ENCODE results near the gene SLC35A3.
"Not testable (repeated sequence)": the region's sequence is repeated elsewhere in the genome, so short reads cannot be mapped to it uniquely, and the experiment has no call there.

SLC35A3 gene

DNA sequence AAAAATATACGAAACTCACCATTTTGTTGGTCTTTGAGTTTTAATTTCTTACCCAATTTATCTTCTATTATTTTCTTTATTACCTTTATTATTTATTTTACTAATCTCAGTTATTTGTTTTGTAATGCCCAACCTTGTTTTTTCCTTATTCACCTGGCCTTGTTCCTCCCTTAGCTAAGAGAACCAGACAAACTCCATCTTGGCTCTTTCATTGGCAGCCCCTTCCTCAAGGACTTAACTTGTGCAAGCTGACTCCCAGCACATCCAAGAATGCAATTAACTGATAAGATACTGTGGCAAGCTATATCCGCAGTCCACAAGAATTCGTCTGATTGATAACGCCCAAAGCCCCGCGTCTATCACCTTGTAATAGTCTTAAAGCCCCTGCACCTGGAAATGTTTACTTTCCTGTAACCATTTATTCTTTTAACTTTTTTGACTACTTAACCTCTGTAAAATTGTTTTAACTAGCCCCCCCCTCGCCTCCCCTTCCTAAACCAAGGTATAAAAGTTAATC lies 10.5 kb upstream of the SLC35A3 start:
- not testable (repeated sequence) for H3K9ac ChIP-seq (ENCODE audit: low read length); H3K27ac ChIP-seq (ENCODE audit: low read depth, low read length); H3K4me1 ChIP-seq (ENCODE audit: control insufficient read depth, insufficient read depth, low read length); H3K27me3 ChIP-seq (ENCODE audit: control insufficient read depth, insufficient read depth, low read length); H3K36me3 ChIP-seq (ENCODE audit: control insufficient read depth, insufficient read depth, low read length); H3K4me3 ChIP-seq (ENCODE audit: low read length)

DNA sequence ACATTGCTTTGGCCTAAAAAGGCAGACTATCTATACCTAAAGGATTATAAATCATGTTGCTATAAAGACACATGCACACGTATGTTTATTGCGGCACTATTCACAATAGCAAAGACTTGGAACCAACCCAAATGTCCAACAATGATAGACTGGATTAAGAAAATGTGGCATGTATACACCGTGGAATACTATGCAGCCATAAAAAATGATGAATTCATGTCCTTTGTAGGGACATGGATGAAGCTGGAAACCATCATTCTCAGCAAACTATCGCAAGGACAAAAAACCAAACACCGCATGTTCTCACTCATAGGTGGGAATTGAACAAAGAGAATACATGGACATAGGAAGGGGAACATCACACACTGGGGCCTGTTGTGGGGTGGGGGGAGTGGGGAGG lies 9.5 kb upstream of the SLC35A3 start:
- H3K36me3 ChIP-seq (ENCODE audit: control insufficient read depth, insufficient read depth, low read length); H3K27me3 ChIP-seq (ENCODE audit: control insufficient read depth, insufficient read depth, low read length); H3K27ac ChIP-seq (ENCODE audit: low read depth, low read length); H3K9ac ChIP-seq (ENCODE audit: low read length); H3K4me3 ChIP-seq (ENCODE audit: low read length); H3K4me1 ChIP-seq (ENCODE audit: control insufficient read depth, insufficient read depth, low read length): not testable (repeated sequence)

DNA sequence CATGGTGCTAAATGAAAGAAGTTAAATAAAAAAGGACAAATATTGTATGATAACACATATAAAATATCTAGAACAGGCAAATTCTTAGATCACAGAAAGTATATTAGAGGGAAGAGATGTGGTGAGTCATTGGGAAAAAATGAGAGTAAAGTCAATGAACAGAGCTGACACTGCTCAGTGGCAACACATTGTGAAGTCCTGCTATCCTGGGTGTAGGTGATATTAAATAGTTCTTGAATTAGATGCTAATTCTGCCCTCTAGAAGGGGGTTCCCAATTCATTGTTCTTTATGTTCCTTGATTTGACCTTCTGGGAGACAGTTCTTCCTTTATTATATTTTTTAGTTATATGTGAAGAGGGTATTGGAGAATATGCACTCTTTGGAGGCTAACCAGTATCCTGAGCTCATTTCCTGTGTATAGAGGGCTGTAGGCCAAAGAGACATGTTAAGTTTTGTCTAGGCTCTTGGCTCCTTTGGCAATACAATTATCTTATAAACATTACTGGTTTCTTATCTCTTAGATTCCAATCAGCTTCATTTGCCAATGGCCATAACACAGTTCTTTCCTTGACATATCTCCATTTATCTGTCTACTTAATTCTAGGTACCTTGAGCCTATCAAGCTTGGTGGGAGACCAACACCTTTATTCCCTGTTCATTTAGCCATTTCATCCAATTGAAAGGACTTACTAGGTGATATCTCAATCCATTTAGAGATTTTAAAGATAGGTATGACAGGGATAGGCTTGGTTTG lies 6.6 kb upstream of the SLC35A3 start:
- no peak overlapping the region for H3K4me3 ChIP-seq (ENCODE audit: low read length)
- no peak overlapping the region for H3K27ac ChIP-seq (ENCODE audit: low read depth, low read length)
- H3K36me3 ChIP-seq (ENCODE audit: control insufficient read depth, insufficient read depth, low read length), result no peaks in the 10 kb centered on the region
- no peak overlapping the region for H3K9ac ChIP-seq (ENCODE audit: low read length)
- no peaks in the 10 kb centered on the region for H3K27me3 ChIP-seq (ENCODE audit: control insufficient read depth, insufficient read depth, low read length)
- H3K4me1 ChIP-seq (ENCODE audit: control insufficient read depth, insufficient read depth, low read length), result no peaks in the 10 kb centered on the region

DNA sequence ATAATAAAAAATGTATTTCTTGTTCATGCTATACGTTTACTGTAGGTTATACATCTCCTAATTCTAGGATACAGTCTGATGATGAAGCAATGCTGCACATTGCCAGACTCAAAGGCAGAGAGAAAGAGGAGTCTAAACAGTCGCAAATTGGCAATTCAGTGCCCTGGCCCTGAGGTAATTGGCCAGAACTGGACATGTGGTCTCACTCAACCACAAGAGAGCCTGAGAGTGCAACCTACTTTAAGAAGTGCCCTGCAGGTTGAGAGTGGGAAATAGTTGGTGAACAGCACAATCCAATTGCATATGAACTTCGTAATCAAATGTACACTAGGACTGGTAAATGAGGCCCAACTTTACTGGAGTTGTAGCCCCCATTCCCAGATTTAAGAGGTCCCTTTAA lies 5.0 kb upstream of the SLC35A3 start:
- no peaks in the 10 kb centered on the region for H3K36me3 ChIP-seq (ENCODE audit: control insufficient read depth, insufficient read depth, low read length)
- H3K27ac ChIP-seq (ENCODE audit: low read depth, low read length), result no peak overlapping the region
- no peak overlapping the region for H3K4me3 ChIP-seq (ENCODE audit: low read length)
- no peak overlapping the region for H3K9ac ChIP-seq (ENCODE audit: low read length)
- no peaks in the 10 kb centered on the region for H3K4me1 ChIP-seq (ENCODE audit: control insufficient read depth, insufficient read depth, low read length)
- H3K27me3 ChIP-seq (ENCODE audit: control insufficient read depth, insufficient read depth, low read length), result no peaks in the 10 kb centered on the region

DNA sequence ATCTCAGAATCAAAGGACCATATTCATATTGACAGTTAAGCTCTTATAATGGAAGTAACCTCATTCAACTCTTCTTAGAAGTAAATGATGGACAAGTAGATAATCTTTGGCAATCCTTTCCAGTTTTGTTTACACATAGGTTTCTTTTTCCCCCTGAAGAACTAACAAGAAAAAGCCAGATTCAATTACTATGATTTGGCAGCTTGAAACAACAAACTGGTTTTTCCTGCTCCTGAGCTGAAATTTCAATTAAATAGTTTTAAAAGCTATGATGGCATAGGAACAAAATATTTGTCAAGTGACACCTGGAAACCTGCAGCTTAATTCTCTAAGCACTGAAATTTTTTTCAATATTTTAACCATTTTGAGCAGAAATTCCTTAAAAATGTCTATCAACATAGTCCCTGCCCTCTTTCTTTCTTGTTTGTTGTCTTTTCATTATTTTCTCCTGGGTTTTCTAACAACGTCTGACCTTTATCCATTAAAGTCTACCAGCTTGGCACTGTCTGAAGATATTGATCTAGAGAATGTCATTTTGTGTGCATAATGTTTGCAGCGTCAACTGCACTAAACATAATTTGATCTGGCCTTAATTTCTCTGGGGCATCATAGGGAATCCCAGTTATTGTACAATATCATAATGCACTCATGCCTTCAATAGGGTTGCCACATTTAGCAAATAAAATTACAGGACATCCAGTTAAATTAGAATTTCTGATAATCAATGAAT lies 4.0 kb upstream of the SLC35A3 start:
- H3K27me3 ChIP-seq (ENCODE audit: control insufficient read depth, insufficient read depth, low read length), result no peaks in the 10 kb centered on the region
- no peaks in the 10 kb centered on the region for H3K4me1 ChIP-seq (ENCODE audit: control insufficient read depth, insufficient read depth, low read length)
- no peak overlapping the region for H3K4me3 ChIP-seq (ENCODE audit: low read length)
- no peak overlapping the region for H3K27ac ChIP-seq (ENCODE audit: low read depth, low read length)
- no peaks in the 10 kb centered on the region for H3K36me3 ChIP-seq (ENCODE audit: control insufficient read depth, insufficient read depth, low read length)
- no peak overlapping the region for H3K9ac ChIP-seq (ENCODE audit: low read length)

DNA sequence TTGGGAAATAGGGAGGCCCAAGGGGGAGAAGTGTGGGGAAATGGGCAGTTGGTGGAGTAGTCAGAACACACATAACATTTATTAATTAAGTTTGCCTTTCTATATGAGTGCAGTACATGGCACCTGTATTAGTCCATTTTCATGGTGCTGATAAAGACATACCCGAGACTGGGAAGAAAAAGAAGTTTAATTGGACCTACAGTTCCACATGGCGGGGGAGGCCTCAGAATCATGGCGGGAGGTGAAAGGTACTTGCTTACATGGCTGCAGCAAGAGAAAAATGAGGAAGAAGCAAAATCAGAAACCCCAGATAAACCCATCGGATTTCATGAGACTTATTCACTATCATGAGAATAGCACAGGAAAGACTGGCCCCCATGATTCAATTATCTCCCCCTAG lies 1.6 kb upstream of the SLC35A3 start:
- Histone ChIP-seq H3K36me3 (ENCODE audit: control insufficient read depth, insufficient read depth, low read length) (no peaks in the 10 kb centered on the region), H3K4me3 (ENCODE audit: low read length) (no peak overlapping the region), H3K27ac (ENCODE audit: low read depth, low read length) (no peak overlapping the region), H3K9ac (ENCODE audit: low read length) (no peak overlapping the region), H3K4me1 (ENCODE audit: control insufficient read depth, insufficient read depth, low read length) (no peaks in the 10 kb centered on the region), H3K27me3 (ENCODE audit: control insufficient read depth, insufficient read depth, low read length) (no peaks in the 10 kb centered on the region)

DNA sequence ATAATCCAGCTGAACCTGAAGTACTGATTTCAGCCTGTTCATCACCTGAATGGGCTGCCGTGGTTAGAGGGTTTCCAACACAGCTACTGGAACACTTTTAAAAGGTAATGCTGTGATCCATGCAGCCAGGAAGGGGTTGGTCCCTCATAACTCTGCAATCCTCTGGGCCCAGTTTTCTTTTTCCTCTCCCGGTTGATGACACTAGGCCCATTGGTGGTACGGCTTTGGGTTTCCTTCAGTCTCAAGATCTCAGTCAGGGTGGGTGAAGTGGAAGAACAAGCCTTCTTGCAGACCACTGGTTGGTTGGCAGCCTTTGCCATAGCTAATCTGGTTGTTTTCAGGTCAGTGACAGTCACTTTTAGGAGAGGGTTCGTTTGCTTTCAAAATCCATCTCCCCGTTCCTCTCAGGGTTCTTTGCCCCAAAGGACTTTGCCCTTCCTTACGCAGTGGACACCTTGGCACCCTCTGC lies 502 bp upstream of the SLC35A3 start:
- peak overlapping the region; percentile 72 for H3K27ac ChIP-seq (ENCODE audit: low read depth, low read length)
- no peaks in the 10 kb centered on the region for H3K27me3 ChIP-seq (ENCODE audit: control insufficient read depth, insufficient read depth, low read length)
- H3K4me1 ChIP-seq (ENCODE audit: control insufficient read depth, insufficient read depth, low read length), result no peaks in the 10 kb centered on the region
- H3K36me3 ChIP-seq (ENCODE audit: control insufficient read depth, insufficient read depth, low read length), result no peaks in the 10 kb centered on the region
- peak overlapping the region; percentile 98 for H3K4me3 ChIP-seq (ENCODE audit: low read length)
- peak overlapping the region; percentile 91 for H3K9ac ChIP-seq (ENCODE audit: low read length)

DNA sequence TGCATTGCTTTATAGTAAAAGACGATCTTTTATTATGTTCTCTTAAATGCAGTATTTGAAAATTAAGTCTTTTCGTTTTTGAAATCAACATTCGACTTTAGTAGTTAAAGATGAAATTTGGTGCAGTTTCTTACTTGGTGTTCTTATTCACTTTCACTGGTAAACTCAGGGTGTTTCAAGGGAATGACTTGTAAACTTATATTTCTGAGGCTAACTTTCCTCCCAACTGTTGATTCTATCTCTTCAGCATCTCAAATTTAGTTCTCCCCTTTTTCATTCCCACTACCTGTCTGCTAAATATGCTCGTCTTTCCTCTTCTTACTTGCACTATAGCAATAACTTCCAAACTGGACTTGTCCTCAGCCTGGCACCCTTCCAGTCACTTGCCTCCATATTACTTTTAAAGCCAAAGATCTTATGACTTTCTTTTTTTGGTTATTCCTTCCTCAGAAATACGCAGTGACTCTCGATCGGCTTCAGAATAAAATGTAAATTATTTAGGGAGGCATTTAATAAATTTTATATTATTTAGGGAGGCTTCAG lies 988 bp downstream of the SLC35A3 start:
- Histone ChIP-seq H3K36me3 (ENCODE audit: control insufficient read depth, insufficient read depth, low read length) (no peaks in the 10 kb centered on the region), H3K27ac (ENCODE audit: low read depth, low read length) (no peak overlapping the region), H3K9ac (ENCODE audit: low read length) (no peak overlapping the region), H3K27me3 (ENCODE audit: control insufficient read depth, insufficient read depth, low read length) (no peaks in the 10 kb centered on the region), H3K4me3 (ENCODE audit: low read length) (peak overlapping the region; percentile 98), H3K4me1 (ENCODE audit: control insufficient read depth, insufficient read depth, low read length) (no peaks in the 10 kb centered on the region)

DNA sequence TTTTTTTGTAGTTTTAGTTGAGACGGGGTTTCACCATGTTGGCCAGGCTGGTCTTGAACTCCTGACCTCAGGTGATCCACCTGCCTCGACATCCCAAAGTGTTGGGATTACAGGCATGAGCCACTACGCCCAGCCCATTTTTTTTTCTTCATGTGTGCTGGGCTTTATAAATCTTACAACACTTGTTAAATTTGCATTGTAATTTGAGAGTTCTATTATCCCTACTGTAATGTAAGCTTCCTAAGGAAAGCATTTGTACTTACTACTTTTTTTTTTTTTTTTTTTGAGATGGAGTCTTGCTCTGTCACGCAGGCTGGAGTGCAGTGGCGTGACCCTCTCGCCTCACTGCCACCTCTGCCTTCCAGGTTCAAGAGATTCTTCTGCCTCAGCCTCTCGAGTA lies 2.3 kb downstream of the SLC35A3 start:
- H3K27me3 ChIP-seq (ENCODE audit: control insufficient read depth, insufficient read depth, low read length); H3K27ac ChIP-seq (ENCODE audit: low read depth, low read length); H3K36me3 ChIP-seq (ENCODE audit: control insufficient read depth, insufficient read depth, low read length); H3K4me1 ChIP-seq (ENCODE audit: control insufficient read depth, insufficient read depth, low read length); H3K4me3 ChIP-seq (ENCODE audit: low read length); H3K9ac ChIP-seq (ENCODE audit: low read length): not testable (repeated sequence)

DNA sequence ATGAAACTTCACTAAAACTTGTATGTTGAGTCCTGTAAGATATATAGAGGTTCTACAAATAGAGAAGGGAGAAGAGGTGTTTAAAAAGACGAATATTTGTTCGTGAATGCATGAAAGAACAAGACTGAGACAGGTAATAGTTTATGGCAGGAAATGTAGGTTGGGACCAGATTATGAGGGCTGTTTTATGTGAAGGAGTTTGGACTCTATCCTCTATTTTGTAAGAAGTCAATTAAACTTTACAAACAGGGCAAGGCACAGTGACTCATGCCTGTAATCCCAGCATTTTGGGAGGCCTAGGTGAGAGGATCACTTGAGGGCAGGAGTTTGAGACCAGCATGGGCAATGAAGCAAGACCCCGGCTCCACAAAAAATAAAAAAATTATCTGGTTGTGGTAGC lies 5.7 kb downstream of the SLC35A3 start:
- Histone ChIP-seq H3K4me1 (ENCODE audit: control insufficient read depth, insufficient read depth, low read length) (no peaks in the 10 kb centered on the region), H3K36me3 (ENCODE audit: control insufficient read depth, insufficient read depth, low read length) (no peaks in the 10 kb centered on the region), H3K27me3 (ENCODE audit: control insufficient read depth, insufficient read depth, low read length) (no peaks in the 10 kb centered on the region), H3K27ac (ENCODE audit: low read depth, low read length) (no peak overlapping the region), H3K4me3 (ENCODE audit: low read length) (no peak overlapping the region), H3K9ac (ENCODE audit: low read length) (no peak overlapping the region)

DNA sequence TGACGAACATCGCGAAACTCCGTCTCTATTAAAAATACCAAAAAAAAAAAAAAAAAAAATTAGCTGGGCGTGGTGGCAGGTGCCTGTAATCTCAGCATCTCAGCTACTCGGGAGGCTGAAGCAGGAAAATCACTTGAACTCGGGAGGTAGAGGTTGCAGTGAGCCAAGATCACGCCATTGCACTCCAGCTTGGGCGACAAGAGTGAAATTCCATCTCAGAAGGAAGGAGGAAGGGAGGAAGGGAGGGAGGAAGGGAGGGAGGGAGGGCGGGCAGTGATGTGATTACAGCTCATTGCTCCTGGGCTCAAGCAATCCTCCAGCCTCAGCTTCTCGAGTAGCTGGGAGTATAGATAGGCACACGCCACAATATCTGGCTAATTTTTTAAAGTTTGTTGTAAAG lies 7.5 kb downstream of the SLC35A3 start:
- not testable (repeated sequence) for H3K36me3 ChIP-seq (ENCODE audit: control insufficient read depth, insufficient read depth, low read length); H3K9ac ChIP-seq (ENCODE audit: low read length)

DNA sequence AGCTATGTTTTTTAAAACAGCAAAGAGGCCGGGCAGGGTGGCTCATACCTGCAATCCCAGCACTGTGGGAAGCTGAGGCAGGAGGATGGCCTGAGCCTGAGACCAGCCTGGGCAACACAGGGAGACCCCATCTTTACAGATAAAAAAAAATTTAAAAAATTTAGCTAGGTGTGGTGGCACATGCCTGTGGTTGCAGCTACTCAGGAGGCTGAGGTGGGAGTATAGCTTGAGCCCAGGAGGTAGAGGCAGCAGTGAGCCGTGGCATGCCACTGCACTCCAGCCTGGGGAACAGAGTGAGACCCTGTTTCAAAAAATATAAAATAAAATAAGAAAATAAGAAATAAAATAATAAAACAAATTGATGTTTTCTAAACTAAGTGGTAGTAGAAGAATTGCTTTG lies 8.4 kb downstream of the SLC35A3 start:
- no peaks in the 10 kb centered on the region for H3K27me3 ChIP-seq (ENCODE audit: control insufficient read depth, insufficient read depth, low read length)
- H3K36me3 ChIP-seq (ENCODE audit: control insufficient read depth, insufficient read depth, low read length), result no peaks in the 10 kb centered on the region
- no peak overlapping the region for H3K9ac ChIP-seq (ENCODE audit: low read length)
- H3K4me1 ChIP-seq (ENCODE audit: control insufficient read depth, insufficient read depth, low read length), result no peaks in the 10 kb centered on the region
- H3K27ac ChIP-seq (ENCODE audit: low read depth, low read length), result no peak overlapping the region
- H3K4me3 ChIP-seq (ENCODE audit: low read length), result no peak overlapping the region

More for the DNA sequence above, 7.5 kb downstream of the SLC35A3 start:
- not testable (repeated sequence) for H3K27ac ChIP-seq (ENCODE audit: low read depth, low read length); H3K27me3 ChIP-seq (ENCODE audit: control insufficient read depth, insufficient read depth, low read length); H3K4me1 ChIP-seq (ENCODE audit: control insufficient read depth, insufficient read depth, low read length); H3K4me3 ChIP-seq (ENCODE audit: low read length)

Measured in rectal smooth muscle tissue (tissue), 1 donor.